AG10803 (cell line): ENCODE results near the gene MAOA.

ENCODE experiments used
- DNase-seq: peaks from one replicate; pipeline ENCODE4 v3.0.0; 2010; ENCODE audit warnings: low read depth
- H3K4me3 ChIP-seq: 2 replicates; pipeline ENCODE4 v1.5.1; 2011; ENCODE audit warnings: mild to moderate bottlenecking, low read length, control low read depth
- CTCF ChIP-seq: conservative IDR thresholded peaks from 2 replicates; pipeline ENCODE4 v1.5.1; 2011; ENCODE audit warnings: mild to moderate bottlenecking, low read length, control low read depth, inconsistent platforms

The MAOA gene

GRCh38 chrX:43643662-43644061 is 12.4 kb upstream of the MAOA start:
- H3K4me3 ChIP-seq = no peak overlapping the region
- no peak for DNase-seq
- TF ChIP-seq CTCF = no peak

- H3K4me3 ChIP-seq = no peak overlapping the region
- peak; percentile 46 for DNase-seq
- no peak for TF ChIP-seq CTCF
Measured at GRCh38 chrX:43644124-43644701, 11.9 kb upstream of the MAOA start.

GRCh38 chrX:43646800-43647199 is 9.3 kb upstream of the MAOA start:
- no peak for DNase-seq
- TF ChIP-seq CTCF = no peak
- no peak overlapping the region for H3K4me3 ChIP-seq

GRCh38 chrX:43654431-43655150 is 1.5 kb upstream of the MAOA start:
- TF ChIP-seq CTCF = peak; percentile 17
- peak overlapping the region; percentile 60 for H3K4me3 ChIP-seq
- peak; percentile 84 for DNase-seq

GRCh38 chrX:43655151-43656004 is 721 bp upstream of the MAOA start:
- TF ChIP-seq CTCF = no peak
- H3K4me3 ChIP-seq = peak overlapping the region; percentile 60
- DNase-seq = peak; percentile 10

GRCh38 chrX:43657671-43658070 is 1.6 kb downstream of the MAOA start:
- no peak overlapping the region for H3K4me3 ChIP-seq
- TF ChIP-seq CTCF = no peak
- DNase-seq = no peak
